ENCODE data around the gene CST11.

- no peak for TF ChIP-seq CREB1 (IDR thresholded peaks at IDR 0.05; ENCODE audit: low read depth)
- no peak for TF ChIP-seq TAF1 (IDR thresholded peaks at IDR 0.05; ENCODE audit: low read depth)
- TF ChIP-seq NFIC (IDR thresholded peaks at IDR 0.05) = no peak
These were observed 10.2 kb downstream of the CST11 start for GRCh38 chr20:23442436-23442835.
